H1 (cell line): ENCODE results near the gene FSD1L. TPM values are rescaled to one million over a fixed set of nuclear protein-coding genes. Genes with fewer than 3 reads are reported as not detected.

Experiments
- ATF2 ChIP-seq: IDR thresholded peaks from 2 replicates; pipeline ENCODE4 v1.6.1; 2012; ENCODE audit warnings: low read length, inconsistent platforms
- ATF3 ChIP-seq: IDR thresholded peaks from 2 replicates; pipeline ENCODE4 v1.6.1; 2011; ENCODE audit warnings: low read depth, mild to moderate bottlenecking, low read length; ENCODE audit not compliant: insufficient read depth
- CTBP2 ChIP-seq: IDR thresholded peaks from 2 replicates; pipeline ENCODE4 v1.7.0; 2011; ENCODE audit warnings: borderline replicate concordance, mild to moderate bottlenecking, moderate library complexity, mixed read lengths, low read length; ENCODE audit not compliant: insufficient read depth, insufficient read length
- FOSL1 ChIP-seq: IDR thresholded peaks from 2 replicates; pipeline ENCODE4 v1.6.1; 2011; ENCODE audit warnings: mild to moderate bottlenecking, low read depth, low read length, moderate library complexity; ENCODE audit not compliant: insufficient read depth
- NRF1 ChIP-seq: IDR thresholded peaks from 2 replicates; pipeline ENCODE4 v1.6.1; 2011; ENCODE audit warnings: mild to moderate bottlenecking, low read depth, low read length, improper control_type of control experiment
- SP2 ChIP-seq: IDR thresholded peaks from 2 replicates; pipeline ENCODE4 v1.6.1; 2012; ENCODE audit warnings: mild to moderate bottlenecking, low read length, inconsistent platforms
- polyA plus RNA-seq, 7 experiments: library from polyadenylated mRNA; depleted of rRNA in 3 of 7; stranded (reverse) in 5 of 7; unstranded in 2 of 7; fragments of >200 nt in 5 of 7; fragments of 200-250 nt in 2 of 7; gene quantifications; 1 replicate in 5 of 7; 2 replicates in 1 of 7; 4 replicates in 1 of 7; pipeline versions ENCODE4 v1.2.1 to v1.2.3, GENCODE V29; 2011 to 2013; ENCODE audit warnings: missing spikeins in 2 of 7, mixed read lengths in 2 of 7
- total RNA-seq: library from RNA; stranded (reverse); fragmentation: NEBNext Ultra II Directional; extraction: Animal tissue kit (Norgen Biotek cat#: 25700); gene quantifications from 2 replicates; pipeline ENCODE4 v1.2.1, GENCODE V29; 2021

The FSD1L gene
- total and polyA plus RNA-seq, 2 of the 8 experiments (the other 6 are each of a cell fraction or from before 2014, with no cell fraction given) = 0.91 to 4.8 TPM

- TF ChIP-seq ATF3 (no peak), FOSL1 (no peak), CTBP2 (no peak), NRF1 (no peak), SP2 (no peak), ATF2 (no peak)
Observed at GRCh38 chr9:105500108-105500766, 52.4 kb downstream of the FSD1L start (continued).
